Osteoblast (primary cell): ENCODE data around the gene SFRP5. TPM values are rescaled to one million over a fixed set of nuclear protein-coding genes. Genes with fewer than 3 reads are reported as not detected.

Source experiments
- DNase-seq: peaks from one replicate; pipeline ENCODE4 v3.0.0; 2011; ENCODE audit warnings: low spot score, mixed read lengths; ENCODE audit not compliant: insufficient read length; ENCODE audit errors: missing footprints
- H2AFZ ChIP-seq: 2 replicates; pipeline ENCODE4 v1.6.0; 2011; ENCODE audit warnings: mild to moderate bottlenecking, low read length
- H3K27ac ChIP-seq: 2 replicates; pipeline ENCODE4 v1.5.1; 2011; ENCODE audit warnings: mild to moderate bottlenecking, low read depth, low read length, moderate library complexity
- H3K27me3 ChIP-seq: 2 replicates; pipeline ENCODE4 v1.6.0; 2012; ENCODE audit warnings: mild to moderate bottlenecking, control low read depth, inconsistent platforms, low read length, moderate library complexity; ENCODE audit not compliant: insufficient read depth
- H3K36me3 ChIP-seq: 2 replicates; pipeline ENCODE4 v1.5.1; 2011; ENCODE audit warnings: mild to moderate bottlenecking, low read length, control low read depth, moderate library complexity; ENCODE audit not compliant: insufficient read depth
- H3K4me1 ChIP-seq: 2 replicates; pipeline ENCODE4 v1.5.1; 2011; ENCODE audit warnings: mild to moderate bottlenecking, low read length, control low read depth, moderate library complexity; ENCODE audit not compliant: insufficient read depth
- H3K4me2 ChIP-seq: 2 replicates; pipeline ENCODE4 v1.6.0; 2011; ENCODE audit warnings: mild to moderate bottlenecking, low read length; ENCODE audit not compliant: insufficient read depth
- H3K4me3 ChIP-seq: fragments of 200-600 bp; sonication (generic); 3 replicates; pipeline ENCODE4 v1.5.1; 2012; ENCODE audit warnings: mild to moderate bottlenecking, low read length, inconsistent platforms; ENCODE audit not compliant: insufficient read depth
- H3K79me2 ChIP-seq: 2 replicates; pipeline ENCODE4 v1.6.0; 2012; ENCODE audit warnings: mild to moderate bottlenecking, low read length, control low read depth, inconsistent platforms; ENCODE audit not compliant: insufficient read depth
- H3K9me3 ChIP-seq: 2 replicates; pipeline ENCODE4 v1.5.1; 2011; ENCODE audit warnings: low read depth, low read length, control low read depth
- H4K20me1 ChIP-seq: 2 replicates; pipeline ENCODE4 v1.6.0; 2012; ENCODE audit warnings: mild to moderate bottlenecking, low read length, control low read depth; ENCODE audit not compliant: insufficient read depth
- CTCF ChIP-seq: IDR thresholded peaks from 2 replicates; pipeline ENCODE4 v1.5.1; 2011; ENCODE audit warnings: mild to moderate bottlenecking, low read depth, low read length, moderate library complexity; ENCODE audit errors: extremely low read depth
- total RNA-seq: library from RNA; depleted of rRNA; stranded (reverse); fragments of >200 nt; gene quantifications from 2 replicates; pipeline ENCODE4 v1.2.3, GENCODE V29; 2012

Gene SFRP5
- total RNA-seq, 1 donor: not detected

- H4K20me1 ChIP-seq: peaks cover 16% of the 10 kb centered on the region
- no peak overlapping the region for H3K4me2 ChIP-seq
- no peaks in the 10 kb centered on the region for H3K27me3 ChIP-seq
- H2AFZ ChIP-seq: no peak overlapping the region
- H3K4me3 ChIP-seq: no peak overlapping the region
- peak; percentile 90 for DNase-seq
- H3K4me1 ChIP-seq: no peaks in the 10 kb centered on the region
- no peaks in the 10 kb centered on the region for H3K79me2 ChIP-seq
- no peak overlapping the region for H3K27ac ChIP-seq
- peaks cover 24% of the 10 kb centered on the region for H3K36me3 ChIP-seq
- H3K9me3 ChIP-seq: no peaks in the 10 kb centered on the region
- TF ChIP-seq CTCF: no peak
Observed at GRCh38 chr10:97762816-97763215, 9.0 kb downstream of the SFRP5 start.

- H3K27ac ChIP-seq: no peak overlapping the region
- peak; percentile 73 for DNase-seq
- H4K20me1 ChIP-seq: peaks cover 16% of the 10 kb centered on the region
- H3K4me3 ChIP-seq: no peak overlapping the region
- peaks cover 32% of the 10 kb centered on the region for H3K36me3 ChIP-seq
- no peaks in the 10 kb centered on the region for H3K27me3 ChIP-seq
- no peak overlapping the region for H3K4me2 ChIP-seq
- H2AFZ ChIP-seq: no peak overlapping the region
- H3K79me2 ChIP-seq: no peaks in the 10 kb centered on the region
- no peaks in the 10 kb centered on the region for H3K9me3 ChIP-seq
- H3K4me1 ChIP-seq: no peaks in the 10 kb centered on the region
- no peak for TF ChIP-seq CTCF
Observed at GRCh38 chr10:97762056-97762455, 9.7 kb downstream of the SFRP5 start.

GRCh38 chr10:97761331-97761865, 10.4 kb downstream of the SFRP5 start:
- peak; percentile 62 for DNase-seq
- peaks cover 16% of the 10 kb centered on the region for H4K20me1 ChIP-seq
- no peaks in the 10 kb centered on the region for H3K9me3 ChIP-seq
- H3K4me3 ChIP-seq: no peak overlapping the region
- peaks cover 37% of the 10 kb centered on the region for H3K36me3 ChIP-seq
- H3K27me3 ChIP-seq: no peaks in the 10 kb centered on the region
- no peak overlapping the region for H2AFZ ChIP-seq
- H3K27ac ChIP-seq: no peak overlapping the region
- H3K79me2 ChIP-seq: no peaks in the 10 kb centered on the region
- H3K4me1 ChIP-seq: no peaks in the 10 kb centered on the region
- H3K4me2 ChIP-seq: no peak overlapping the region
- no peak for TF ChIP-seq CTCF

- no peaks in the 10 kb centered on the region for H3K27me3 ChIP-seq
- H4K20me1 ChIP-seq: peaks cover 13% of the 10 kb centered on the region
- H3K4me3 ChIP-seq: no peak overlapping the region
- no peaks in the 10 kb centered on the region for H3K79me2 ChIP-seq
- H3K9me3 ChIP-seq: no peaks in the 10 kb centered on the region
- H3K36me3 ChIP-seq: peaks cover 44% of the 10 kb centered on the region
- H3K27ac ChIP-seq: no peak overlapping the region
- H3K4me2 ChIP-seq: no peak overlapping the region
- no peak for TF ChIP-seq CTCF
- peak; percentile 10 for DNase-seq
- no peaks in the 10 kb centered on the region for H3K4me1 ChIP-seq
- H2AFZ ChIP-seq: no peak overlapping the region
Observed at GRCh38 chr10:97760461-97761257, 11.1 kb downstream of the SFRP5 start.
